HepG2 (cell line): ENCODE data around the gene TBC1D20. TPM values are rescaled to one million over a fixed set of nuclear protein-coding genes. Genes with fewer than 3 reads are reported as not detected.

Source experiments
- HMG20A ChIP-seq: IDR thresholded peaks from 2 replicates; pipeline ENCODE4 v1.6.1; 2016; ENCODE audit warnings: borderline replicate concordance
- JUNB ChIP-seq: sonication (generic); formaldehyde crosslinking; IDR thresholded peaks from 2 replicates; pipeline ENCODE4 v1.8.0; 2022; ENCODE audit warnings: missing genetic modification reagents, mild to moderate bottlenecking, borderline replicate concordance
- KLF15 ChIP-seq: sonication (generic); formaldehyde crosslinking; IDR thresholded peaks from 2 replicates; pipeline ENCODE4 v1.8.1; 2023; ENCODE audit warnings: borderline replicate concordance, mild to moderate bottlenecking, inconsistent platforms, missing genetic modification reagents, mixed read lengths
- LCORL ChIP-seq, 2 experiments: fragments of 450-650 bp in 1 of 2; sonication (generic) in 1 of 2; formaldehyde crosslinking in 1 of 2; IDR thresholded peaks; 2 replicates each; pipeline versions ENCODE4 v1.5.0 to v1.6.1; 2017 to 2020; ENCODE audit warnings: antibody characterized with exemption in 1 of 2, missing genetic modification reagents in 1 of 2
- MIXL1 ChIP-seq: IDR thresholded peaks from 2 replicates; pipeline ENCODE4 v1.6.1; 2016
- MTF2 ChIP-seq: sonication (generic); formaldehyde crosslinking; IDR thresholded peaks from 2 replicates; pipeline ENCODE4 v1.5.0; 2020; ENCODE audit warnings: missing genetic modification reagents, borderline replicate concordance
- RBM22 ChIP-seq: fragments of 200-400 bp; formaldehyde crosslinking; optimal IDR thresholded peaks from 2 replicates; pipeline ENCODE3; 2017; ENCODE audit warnings: mild to moderate bottlenecking, low read length, moderate library complexity
- REXO4 ChIP-seq: sonication (generic); formaldehyde crosslinking; IDR thresholded peaks from 2 replicates; pipeline ENCODE4 v1.8.0; 2022; ENCODE audit warnings: missing genetic modification reagents, mild to moderate bottlenecking, borderline replicate concordance
- ZBTB8A ChIP-seq: sonication (generic); formaldehyde crosslinking; IDR thresholded peaks from 2 replicates; pipeline ENCODE4 v1.4.0; 2020; ENCODE audit warnings: mild to moderate bottlenecking, low read depth, missing genetic modification reagents, borderline replicate concordance
- ZC3H13 ChIP-seq: sonication (generic); formaldehyde crosslinking; IDR thresholded peaks from 2 replicates; pipeline ENCODE4 v1.8.1; 2023; ENCODE audit warnings: mild to moderate bottlenecking, missing genetic modification reagents, moderate library complexity
- ZNF292 ChIP-seq: sonication (generic); formaldehyde crosslinking; IDR thresholded peaks from 2 replicates; pipeline ENCODE4 v1.8.1; 2022; ENCODE audit warnings: mild to moderate bottlenecking, low read depth, missing genetic modification reagents, borderline replicate concordance
- ZNF441 ChIP-seq: sonication (generic); formaldehyde crosslinking; IDR thresholded peaks from 2 replicates; pipeline ENCODE4 v1.7.0; 2021; ENCODE audit warnings: missing genetic modification reagents, borderline replicate concordance
- ZNF850 ChIP-seq: sonication (generic); formaldehyde crosslinking; conservative IDR thresholded peaks from 2 replicates; pipeline ENCODE4 v1.9.0; 2021; ENCODE audit warnings: mild to moderate bottlenecking, missing genetic modification reagents
- polyA plus RNA-seq, 8 experiments: library from polyadenylated mRNA; depleted of rRNA in 3 of 8; stranded (reverse) in 7 of 8; unstranded in 1 of 8; fragments of >200 nt; fragmentation: Illumina TruSeq in 4 of 8; extraction: Trizol in 4 of 8; gene quantifications; 2 replicates each; pipeline versions ENCODE4 v1.2.1 to v1.2.3, GENCODE V29; 2011 to 2016; ENCODE audit warnings: low read depth in 4 of 8, missing spikeins in 1 of 8, mixed read lengths in 1 of 8; ENCODE audit not compliant: insufficient read depth in 1 of 8
- total RNA-seq, 5 experiments: library from RNA; depleted of rRNA; stranded (reverse); fragments of >200 nt; fragmentation: Illumina TruSeq; extraction: Trizol; gene quantifications; 2 replicates each; pipeline ENCODE4 v1.2.3, GENCODE V29; 2016; ENCODE audit warnings: low read depth in 1 of 5
- TF ChIP-seq, protein P1 (sequence below): sonication (generic); formaldehyde crosslinking; IDR thresholded peaks from 2 replicates; pipeline ENCODE4 v1.8.1; 2022; ENCODE audit warnings: mild to moderate bottlenecking, missing genetic modification reagents
- TF ChIP-seq, protein P2 (sequence below): sonication (generic); formaldehyde crosslinking; IDR thresholded peaks from 2 replicates; pipeline ENCODE4 v1.4.0; 2020; ENCODE audit warnings: missing genetic modification reagents
- TF ChIP-seq, protein P3 (sequence below): sonication (generic); formaldehyde crosslinking; IDR thresholded peaks from 2 replicates; pipeline ENCODE4 v1.5.0; 2020; ENCODE audit warnings: missing genetic modification reagents
- TF ChIP-seq, protein P4 (sequence below): sonication (generic); formaldehyde crosslinking; IDR thresholded peaks from 2 replicates; pipeline ENCODE4 v1.4.0; 2020; ENCODE audit warnings: missing genetic modification reagents, borderline replicate concordance
- TF ChIP-seq, protein P5 (sequence below): sonication (generic); formaldehyde crosslinking; IDR thresholded peaks from 2 replicates; pipeline ENCODE4 v1.4.0; 2020; ENCODE audit warnings: missing genetic modification reagents, borderline replicate concordance
- TF ChIP-seq, protein P6 (sequence below): IDR thresholded peaks from 2 replicates; pipeline ENCODE4 v1.6.1; 2018; ENCODE audit warnings: missing genetic modification reagents

TBC1D20 gene
- total and polyA plus RNA-seq, 2 of the 13 experiments (the other 11 are each of a cell fraction or from before 2014, with no cell fraction given), result 36.6 to 47.1 TPM

DNA sequence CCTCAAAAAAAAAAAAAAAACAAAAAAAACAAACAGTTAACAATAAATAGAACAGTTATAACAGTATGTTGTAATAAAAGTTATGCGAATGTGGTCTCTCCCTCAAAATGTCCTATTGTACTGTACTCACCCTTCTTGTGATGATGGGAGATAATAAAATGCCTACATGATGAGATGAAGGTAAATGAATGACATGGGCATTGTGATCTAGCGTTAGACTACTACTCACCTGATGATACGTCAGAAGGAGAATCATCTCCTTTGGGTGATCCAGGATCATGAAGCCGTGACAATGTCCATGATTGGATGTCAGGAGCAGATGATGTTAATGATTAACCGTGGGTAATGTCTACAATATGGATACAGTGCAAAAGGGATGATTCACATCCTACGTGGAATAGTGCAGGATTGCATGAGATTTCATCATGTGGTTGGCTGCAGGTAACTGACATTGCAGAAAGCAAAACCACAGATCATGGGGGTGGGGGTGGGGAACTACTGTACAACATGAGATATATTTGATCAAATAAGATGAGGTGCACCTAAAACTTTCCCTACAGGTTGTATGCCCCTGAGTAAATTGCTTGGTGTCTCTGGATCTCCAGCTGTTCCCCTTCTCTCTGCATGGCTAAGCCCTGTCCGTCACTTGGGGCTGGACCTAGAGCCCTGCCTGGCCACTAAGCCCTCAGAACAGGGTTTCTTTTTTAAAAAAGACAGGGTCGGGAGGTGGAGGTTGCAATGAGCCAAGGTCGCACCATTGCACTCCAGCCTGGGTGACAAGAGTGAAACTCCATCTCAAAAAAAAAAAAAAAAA is 60.4 kb downstream of the TBC1D20 start (continued):
- TF ChIP-seq, protein P1, sequence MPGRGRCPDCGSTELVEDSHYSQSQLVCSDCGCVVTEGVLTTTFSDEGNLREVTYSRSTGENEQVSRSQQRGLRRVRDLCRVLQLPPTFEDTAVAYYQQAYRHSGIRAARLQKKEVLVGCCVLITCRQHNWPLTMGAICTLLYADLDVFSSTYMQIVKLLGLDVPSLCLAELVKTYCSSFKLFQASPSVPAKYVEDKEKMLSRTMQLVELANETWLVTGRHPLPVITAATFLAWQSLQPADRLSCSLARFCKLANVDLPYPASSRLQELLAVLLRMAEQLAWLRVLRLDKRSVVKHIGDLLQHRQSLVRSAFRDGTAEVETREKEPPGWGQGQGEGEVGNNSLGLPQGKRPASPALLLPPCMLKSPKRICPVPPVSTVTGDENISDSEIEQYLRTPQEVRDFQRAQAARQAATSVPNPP, result no peak
- TF ChIP-seq, protein P2, sequence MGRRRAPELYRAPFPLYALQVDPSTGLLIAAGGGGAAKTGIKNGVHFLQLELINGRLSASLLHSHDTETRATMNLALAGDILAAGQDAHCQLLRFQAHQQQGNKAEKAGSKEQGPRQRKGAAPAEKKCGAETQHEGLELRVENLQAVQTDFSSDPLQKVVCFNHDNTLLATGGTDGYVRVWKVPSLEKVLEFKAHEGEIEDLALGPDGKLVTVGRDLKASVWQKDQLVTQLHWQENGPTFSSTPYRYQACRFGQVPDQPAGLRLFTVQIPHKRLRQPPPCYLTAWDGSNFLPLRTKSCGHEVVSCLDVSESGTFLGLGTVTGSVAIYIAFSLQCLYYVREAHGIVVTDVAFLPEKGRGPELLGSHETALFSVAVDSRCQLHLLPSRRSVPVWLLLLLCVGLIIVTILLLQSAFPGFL (CRISPR knock-in tag), result no peak
- TF ChIP-seq HMG20A (CRISPR knock-in tag), result peak; percentile 60; the same call in 1 of the 2 replicates
- peak; percentile 46; the same call in 1 of the 2 replicates for TF ChIP-seq LCORL (IDR thresholded peaks at IDR 0.05)
- peak; percentile 20; the same call in 1 of the 2 replicates for TF ChIP-seq LCORL (CRISPR knock-in tag; IDR thresholded peaks at IDR 0.05)
- TF ChIP-seq, protein P3, sequence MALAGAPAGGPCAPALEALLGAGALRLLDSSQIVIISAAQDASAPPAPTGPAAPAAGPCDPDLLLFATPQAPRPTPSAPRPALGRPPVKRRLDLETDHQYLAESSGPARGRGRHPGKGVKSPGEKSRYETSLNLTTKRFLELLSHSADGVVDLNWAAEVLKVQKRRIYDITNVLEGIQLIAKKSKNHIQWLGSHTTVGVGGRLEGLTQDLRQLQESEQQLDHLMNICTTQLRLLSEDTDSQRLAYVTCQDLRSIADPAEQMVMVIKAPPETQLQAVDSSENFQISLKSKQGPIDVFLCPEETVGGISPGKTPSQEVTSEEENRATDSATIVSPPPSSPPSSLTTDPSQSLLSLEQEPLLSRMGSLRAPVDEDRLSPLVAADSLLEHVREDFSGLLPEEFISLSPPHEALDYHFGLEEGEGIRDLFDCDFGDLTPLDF (CRISPR knock-in tag), result no peak
- TF ChIP-seq ZNF292 (CRISPR knock-in tag), result 0 out of 2 replicates have a peak, but pooled peaks have one; percentile 61
- TF ChIP-seq RBM22, result peak; percentile 57
- TF ChIP-seq ZC3H13, result no peak
- TF ChIP-seq, protein P4, sequence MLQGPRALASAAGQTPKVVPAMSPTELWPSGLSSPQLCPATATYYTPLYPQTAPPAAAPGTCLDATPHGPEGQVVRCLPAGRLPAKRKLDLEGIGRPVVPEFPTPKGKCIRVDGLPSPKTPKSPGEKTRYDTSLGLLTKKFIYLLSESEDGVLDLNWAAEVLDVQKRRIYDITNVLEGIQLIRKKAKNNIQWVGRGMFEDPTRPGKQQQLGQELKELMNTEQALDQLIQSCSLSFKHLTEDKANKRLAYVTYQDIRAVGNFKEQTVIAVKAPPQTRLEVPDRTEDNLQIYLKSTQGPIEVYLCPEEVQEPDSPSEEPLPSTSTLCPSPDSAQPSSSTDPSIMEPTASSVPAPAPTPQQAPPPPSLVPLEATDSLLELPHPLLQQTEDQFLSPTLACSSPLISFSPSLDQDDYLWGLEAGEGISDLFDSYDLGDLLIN (CRISPR knock-in tag), result no peak
- TF ChIP-seq KLF15 (CRISPR knock-in tag), result no peak
- no peak for TF ChIP-seq REXO4 (CRISPR knock-in tag)
- TF ChIP-seq, protein P5, sequence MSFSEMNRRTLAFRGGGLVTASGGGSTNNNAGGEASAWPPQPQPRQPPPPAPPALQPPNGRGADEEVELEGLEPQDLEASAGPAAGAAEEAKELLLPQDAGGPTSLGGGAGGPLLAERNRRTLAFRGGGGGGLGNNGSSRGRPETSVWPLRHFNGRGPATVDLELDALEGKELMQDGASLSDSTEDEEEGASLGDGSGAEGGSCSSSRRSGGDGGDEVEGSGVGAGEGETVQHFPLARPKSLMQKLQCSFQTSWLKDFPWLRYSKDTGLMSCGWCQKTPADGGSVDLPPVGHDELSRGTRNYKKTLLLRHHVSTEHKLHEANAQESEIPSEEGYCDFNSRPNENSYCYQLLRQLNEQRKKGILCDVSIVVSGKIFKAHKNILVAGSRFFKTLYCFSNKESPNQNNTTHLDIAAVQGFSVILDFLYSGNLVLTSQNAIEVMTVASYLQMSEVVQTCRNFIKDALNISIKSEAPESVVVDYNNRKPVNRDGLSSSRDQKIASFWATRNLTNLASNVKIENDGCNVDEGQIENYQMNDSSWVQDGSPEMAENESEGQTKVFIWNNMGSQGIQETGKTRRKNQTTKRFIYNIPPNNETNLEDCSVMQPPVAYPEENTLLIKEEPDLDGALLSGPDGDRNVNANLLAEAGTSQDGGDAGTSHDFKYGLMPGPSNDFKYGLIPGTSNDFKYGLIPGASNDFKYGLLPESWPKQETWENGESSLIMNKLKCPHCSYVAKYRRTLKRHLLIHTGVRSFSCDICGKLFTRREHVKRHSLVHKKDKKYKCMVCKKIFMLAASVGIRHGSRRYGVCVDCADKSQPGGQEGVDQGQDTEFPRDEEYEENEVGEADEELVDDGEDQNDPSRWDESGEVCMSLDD (CRISPR knock-in tag), result no peak
- no peak for TF ChIP-seq ZNF850 (CRISPR knock-in tag)
- no peak for TF ChIP-seq MTF2 (CRISPR knock-in tag)
- TF ChIP-seq ZBTB8A (CRISPR knock-in tag), result no peak
- TF ChIP-seq, protein P6, sequence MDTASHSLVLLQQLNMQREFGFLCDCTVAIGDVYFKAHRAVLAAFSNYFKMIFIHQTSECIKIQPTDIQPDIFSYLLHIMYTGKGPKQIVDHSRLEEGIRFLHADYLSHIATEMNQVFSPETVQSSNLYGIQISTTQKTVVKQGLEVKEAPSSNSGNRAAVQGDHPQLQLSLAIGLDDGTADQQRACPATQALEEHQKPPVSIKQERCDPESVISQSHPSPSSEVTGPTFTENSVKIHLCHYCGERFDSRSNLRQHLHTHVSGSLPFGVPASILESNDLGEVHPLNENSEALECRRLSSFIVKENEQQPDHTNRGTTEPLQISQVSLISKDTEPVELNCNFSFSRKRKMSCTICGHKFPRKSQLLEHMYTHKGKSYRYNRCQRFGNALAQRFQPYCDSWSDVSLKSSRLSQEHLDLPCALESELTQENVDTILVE (CRISPR knock-in tag), result peak; percentile 75; the same call in 1 of the 2 replicates
- TF ChIP-seq ZNF441 (CRISPR knock-in tag), result no peak
- peak; percentile 80; the same call in 1 of the 2 replicates for TF ChIP-seq JUNB
- peak; percentile 97 for TF ChIP-seq MIXL1
